Thyroid gland (tissue), 4 donors: ENCODE measurements around the gene CXCL17. TPM values are rescaled to one million over a fixed set of nuclear protein-coding genes. Genes with fewer than 3 reads are reported as not detected.
A peak's percentile ranks its signal among the peaks of the same experiment; 100 is the strongest.

ENCODE experiments used
- DNase-seq, 2 donors: peaks; one replicate each; pipeline ENCODE4 v3.0.0-alpha.2; 2019
- H3K27ac ChIP-seq, 3 donors: fragments of 200-600 bp; sonication (generic); 1 replicate in 2 of 3; 2 replicates in 1 of 3; pipeline ENCODE4 v1.5.1; 2016 to 2019; ENCODE audit warnings: mild to moderate bottlenecking in 1 of 3, moderate library complexity in 1 of 3
- H3K27me3 ChIP-seq: fragments of 200-600 bp; sonication (generic); one replicate; pipeline ENCODE4 v1.5.1; 2019
- H3K36me3 ChIP-seq, 2 donors: fragments of 200-600 bp; sonication (generic); one replicate each; pipeline ENCODE4 v1.5.1; 2016 to 2019
- H3K4me1 ChIP-seq, 2 donors: fragments of 200-600 bp; sonication (generic); one replicate each; pipeline ENCODE4 v1.5.1; 2017 to 2019
- H3K4me3 ChIP-seq, 3 donors: fragments of 200-600 bp; sonication (generic); replicated peaks in 1 of 3; 1 replicate in 2 of 3; 2 replicates in 1 of 3; pipeline ENCODE4 v1.5.1; 2016; ENCODE audit warnings: mild to moderate bottlenecking in 1 of 3
- H3K9me3 ChIP-seq: fragments of 200-600 bp; sonication (generic); one replicate; pipeline ENCODE4 v1.5.1; 2017
- CTCF ChIP-seq, 6 experiments: fragments of 200-600 bp in 3 of 6; fragments of 450-650 bp in 3 of 6; sonication (generic) in 3 of 6; IDR thresholded peaks; one replicate each; pipeline ENCODE4 v1.5.1; 2016 to 2019; ENCODE audit warnings: antibody characterized with exemption in 6 of 6, mild to moderate bottlenecking in 2 of 6, inconsistent platforms in 1 of 6, moderate library complexity in 1 of 6
- POLR2A ChIP-seq, 2 donors: fragments of 450-650 bp; IDR thresholded peaks; one replicate each; pipeline ENCODE4 v1.6.1; 2017; ENCODE audit warnings: antibody characterized with exemption in 2 of 2, mild to moderate bottlenecking in 2 of 2, moderate library complexity in 1 of 2
- WGBS, 2 donors: methylation state at CpG; one replicate each; pipeline ENCODE4 v1.1.5; 2017; 5-methylcytosine and 5-hydroxymethylcytosine counted together
- intact Hi-C: fragments of 100-400 bp; cut with DNase I; formaldehyde crosslinking; loops from one replicate; pipeline ENCODE4 v1.15.1; 2023
- total RNA-seq, 4 donors: library from RNA; depleted of rRNA; stranded (reverse); fragments of >200 nt; gene quantifications; one replicate each; pipeline ENCODE4 v1.2.3, GENCODE V29; 2016

The CXCL17 gene
- total RNA-seq, 4 donors from 2014 or later: not detected

DNA sequence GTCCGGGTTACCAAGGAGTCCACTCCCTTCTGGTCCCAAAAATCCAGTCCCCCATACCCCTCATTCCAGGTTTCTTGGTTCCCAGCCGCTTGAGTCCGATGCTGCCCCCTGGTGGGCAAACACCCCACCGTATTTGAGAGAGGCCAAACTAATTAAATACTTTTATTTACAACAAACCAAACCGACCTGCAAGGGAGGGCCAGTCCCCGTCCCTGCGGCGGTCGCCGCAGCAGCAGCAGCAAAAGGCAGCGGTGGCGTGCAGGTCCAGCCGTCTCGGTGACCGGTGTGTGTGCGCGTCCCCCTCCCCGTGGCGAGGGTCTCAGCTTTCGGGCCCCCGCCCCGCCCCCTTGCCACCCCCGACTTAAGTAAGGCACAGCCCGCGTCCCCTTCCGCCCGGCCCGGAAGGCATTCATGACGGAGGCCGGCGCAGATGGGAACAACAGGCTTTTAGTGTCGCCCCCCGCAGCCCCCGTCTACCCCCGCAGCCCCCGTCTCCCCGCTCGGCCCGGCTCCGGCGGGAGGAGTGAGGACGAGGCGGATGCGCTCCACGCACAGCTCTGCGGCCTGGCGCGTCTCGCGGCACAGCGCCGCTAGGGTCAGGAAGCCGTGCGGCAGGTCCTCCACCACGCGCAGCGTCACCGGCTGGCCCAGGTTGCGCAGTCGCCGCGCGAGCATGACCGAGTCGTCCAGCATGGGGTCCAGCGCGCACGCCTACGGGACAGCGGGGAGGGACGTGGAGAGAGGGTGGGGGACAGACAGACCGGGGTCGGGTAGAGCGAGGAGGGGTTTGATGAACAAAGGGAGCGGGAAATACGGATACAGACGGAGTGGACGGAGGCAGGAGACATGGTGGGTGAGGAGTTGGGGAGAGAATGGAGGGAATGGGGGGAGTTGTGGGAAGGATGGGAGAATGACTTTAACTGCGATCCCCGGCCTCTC, 41.1 kb downstream of the CXCL17 start:
- Histone ChIP-seq H3K27me3 (no peaks in the 10 kb centered on the region), H3K4me3 (peak overlapping the region in 1 of 3 donors; percentile 54), H3K27ac (peak overlapping the region in 2 of 3 donors; percentile 30 to 42), H3K36me3 (no peaks in the 10 kb centered on the region), H3K4me1 (peaks cover 13 to 24% of the 10 kb centered on the region in 2 donors), H3K9me3 (no peaks in the 10 kb centered on the region)
- intact Hi-C loops: no loop called here
- TF ChIP-seq POLR2A (IDR thresholded peaks at IDR 0.05): peak in 1 of 2 donors; percentile 51
- TF ChIP-seq CTCF (IDR thresholded peaks at IDR 0.05): peak; percentile 52 to 77 (median 62)
- 1 to 3% methylated on average over 37 to 62 of the region's 80 CpGs for WGBS, 2 donors
- DNase-seq: peak; percentile 78 to 83

GRCh38 chr19:42400404-42400803, 42.3 kb downstream of the CXCL17 start:
- intact Hi-C loops: no loop called here
- no peak for TF ChIP-seq POLR2A (IDR thresholded peaks at IDR 0.05)
- no peak for TF ChIP-seq CTCF (IDR thresholded peaks at IDR 0.05)
- WGBS, 2 donors: 93 to 100% methylated on average over 1 of the region's 1 CpG

GRCh38 chr19:42397263-42398166, 45.2 kb downstream of the CXCL17 start:
- H3K4me1 ChIP-seq: peaks cover 12 to 28% of the 10 kb centered on the region in 2 donors
- 24 to 29% methylated on average over 25 of the region's 25 CpGs for WGBS, 2 donors
- DNase-seq: peak in 1 of 2 donors; percentile 14
- H3K9me3 ChIP-seq: no peaks in the 10 kb centered on the region
- H3K27me3 ChIP-seq: no peaks in the 10 kb centered on the region
- H3K36me3 ChIP-seq: no peaks in the 10 kb centered on the region
- peak overlapping the region in 2 of 3 donors; percentile 51 to 52 for H3K27ac ChIP-seq
- intact Hi-C loops: no loop called here
- peak overlapping the region in 2 of 3 donors; percentile 10 to 40 for H3K4me3 ChIP-seq
- no peak for TF ChIP-seq CTCF (IDR thresholded peaks at IDR 0.05)
- no peak for TF ChIP-seq POLR2A (IDR thresholded peaks at IDR 0.05)

More at GRCh38 chr19:42400404-42400803, 42.3 kb downstream of the CXCL17 start:
- Histone ChIP-seq H3K4me1 (peaks cover 13 to 28% of the 10 kb centered on the region in 2 donors), H3K27ac (no peak overlapping the region), H3K9me3 (no peaks in the 10 kb centered on the region), H3K4me3 (no peak overlapping the region), H3K27me3 (no peaks in the 10 kb centered on the region), H3K36me3 (no peaks in the 10 kb centered on the region)
- no peak for DNase-seq

DNA sequence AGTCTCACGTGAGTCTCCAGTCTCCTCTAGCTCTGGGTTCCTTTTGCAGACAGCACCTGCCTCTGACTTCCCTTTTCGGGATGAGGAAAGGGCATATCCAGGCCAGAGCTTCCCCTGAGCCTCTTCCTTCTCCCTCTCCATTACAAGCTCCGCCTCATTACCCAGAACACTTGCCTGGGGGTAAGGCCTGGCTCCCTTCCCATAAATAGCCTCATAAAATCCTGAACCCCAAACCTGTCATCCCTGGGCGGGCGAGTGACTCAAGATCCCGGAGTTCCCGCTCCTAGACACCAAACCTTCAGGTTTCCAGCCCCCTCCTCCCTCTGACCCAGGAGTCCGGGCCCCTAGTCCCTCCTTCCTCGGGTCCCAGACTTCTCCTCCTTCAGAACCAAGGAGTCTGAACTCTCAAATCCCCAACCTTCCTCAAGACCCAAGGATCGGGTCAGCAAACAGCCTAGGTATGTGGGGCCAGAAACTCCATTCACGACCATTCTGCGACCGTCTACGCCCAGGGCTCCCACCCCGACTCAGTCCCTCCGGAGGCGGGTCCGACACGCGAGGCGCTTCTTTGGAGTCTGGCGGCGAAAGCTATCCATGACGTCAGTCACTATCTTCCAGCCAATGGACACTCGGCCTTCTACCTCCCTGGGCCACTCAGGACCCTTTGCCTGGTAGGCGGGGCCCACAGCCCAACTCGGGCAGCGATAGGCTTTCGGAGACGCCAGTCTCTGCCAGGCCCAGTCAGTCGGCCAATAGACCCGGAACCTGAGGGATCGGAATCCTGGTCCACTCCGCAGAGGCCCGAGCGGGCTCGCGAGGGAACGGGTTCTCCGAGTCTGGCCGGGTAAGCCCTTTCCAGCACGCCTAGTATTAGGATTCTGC, 46.1 kb downstream of the CXCL17 start:
- no peaks in the 10 kb centered on the region for H3K27me3 ChIP-seq
- DNase-seq: peak; percentile 98
- H3K27ac ChIP-seq: peak overlapping the region in 2 of 3 donors; percentile 51 to 74
- H3K4me1 ChIP-seq: peaks cover 6 to 21% of the 10 kb centered on the region in 2 donors
- 9% methylated on average over 36 to 37 of the region's 42 CpGs for WGBS, 2 donors
- no peaks in the 10 kb centered on the region for H3K36me3 ChIP-seq
- TF ChIP-seq CTCF (IDR thresholded peaks at IDR 0.05) (no peak), POLR2A (IDR thresholded peaks at IDR 0.05) (peak; percentile 18 to 76)
- intact Hi-C loops: no loop called here
- peak overlapping the region in 2 of 3 donors; percentile 13 to 40 for H3K4me3 ChIP-seq
- no peaks in the 10 kb centered on the region for H3K9me3 ChIP-seq
